DOHH2 (cell line): ENCODE data around the gene FAM241A.

Experiments
- EZH2phosphoT487 ChIP-seq: fragments of 200-600 bp; sonication (generic); IDR thresholded peaks from 2 replicates; pipeline ENCODE4 v1.6.1; 2017; ENCODE audit warnings: borderline replicate concordance, mild to moderate bottlenecking, antibody characterized with exemption, low read length, moderate library complexity, mixed read lengths
- TF ChIP-seq, protein P1 (sequence below): fragments of 200-600 bp; sonication (generic); IDR thresholded peaks from one replicate; pipeline ENCODE4 v1.5.1; 2014; ENCODE audit warnings: antibody characterized with exemption, mild to moderate bottlenecking, low read depth, low read length; ENCODE audit not compliant: poor library complexity, severe bottlenecking

- TF ChIP-seq, protein P1, sequence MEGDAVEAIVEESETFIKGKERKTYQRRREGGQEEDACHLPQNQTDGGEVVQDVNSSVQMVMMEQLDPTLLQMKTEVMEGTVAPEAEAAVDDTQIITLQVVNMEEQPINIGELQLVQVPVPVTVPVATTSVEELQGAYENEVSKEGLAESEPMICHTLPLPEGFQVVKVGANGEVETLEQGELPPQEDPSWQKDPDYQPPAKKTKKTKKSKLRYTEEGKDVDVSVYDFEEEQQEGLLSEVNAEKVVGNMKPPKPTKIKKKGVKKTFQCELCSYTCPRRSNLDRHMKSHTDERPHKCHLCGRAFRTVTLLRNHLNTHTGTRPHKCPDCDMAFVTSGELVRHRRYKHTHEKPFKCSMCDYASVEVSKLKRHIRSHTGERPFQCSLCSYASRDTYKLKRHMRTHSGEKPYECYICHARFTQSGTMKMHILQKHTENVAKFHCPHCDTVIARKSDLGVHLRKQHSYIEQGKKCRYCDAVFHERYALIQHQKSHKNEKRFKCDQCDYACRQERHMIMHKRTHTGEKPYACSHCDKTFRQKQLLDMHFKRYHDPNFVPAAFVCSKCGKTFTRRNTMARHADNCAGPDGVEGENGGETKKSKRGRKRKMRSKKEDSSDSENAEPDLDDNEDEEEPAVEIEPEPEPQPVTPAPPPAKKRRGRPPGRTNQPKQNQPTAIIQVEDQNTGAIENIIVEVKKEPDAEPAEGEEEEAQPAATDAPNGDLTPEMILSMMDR, result no peak
- no peak for TF ChIP-seq EZH2phosphoT487
These were observed 39.2 kb downstream of the FAM241A start for GRCh38 chr4:112184438-112184837.
